Astrocyte (in vitro differentiated cells and primary cell): ENCODE measurements around the gene ASF1B. TPM values are rescaled to one million over a fixed set of nuclear protein-coding genes. Genes with fewer than 3 reads are reported as not detected.

Source experiments
- DNase-seq: peaks from one replicate; pipeline ENCODE4 v3.0.0-alpha.2; 2010; ENCODE audit warnings: low read depth
- FAIRE-seq: peaks from 2 replicates; lab custom pipeline; 2011; peaks lifted over from hg19 to GRCh38; lab: Jason Lieb, UNC
- H2AFZ ChIP-seq: 2 replicates; pipeline ENCODE4 v1.6.0; 2012; ENCODE audit warnings: low read depth, low read length, inconsistent platforms
- H3K27ac ChIP-seq: 2 replicates; pipeline ENCODE4 v1.5.1; 2011; ENCODE audit warnings: low read depth, low read length, inconsistent platforms
- H3K27me3 ChIP-seq: 2 replicates; pipeline ENCODE4 v1.6.0; 2011; ENCODE audit warnings: low read length, inconsistent platforms; ENCODE audit not compliant: insufficient read depth
- H3K36me3 ChIP-seq: 2 replicates; pipeline ENCODE4 v1.5.1; 2011; ENCODE audit warnings: low read length, inconsistent platforms; ENCODE audit not compliant: insufficient read depth
- H3K4me1 ChIP-seq: 2 replicates; pipeline ENCODE4 v1.5.1; 2011; ENCODE audit warnings: low read length, inconsistent platforms; ENCODE audit not compliant: insufficient read depth
- H3K4me2 ChIP-seq: 2 replicates; pipeline ENCODE4 v1.6.0; 2012; ENCODE audit warnings: low read length, inconsistent platforms
- H3K4me3 ChIP-seq: 2 replicates; pipeline ENCODE4 v1.5.1; 2011; ENCODE audit warnings: low read depth, mild to moderate bottlenecking, low read length, inconsistent platforms; ENCODE audit not compliant: insufficient read depth
- H3K79me2 ChIP-seq: 2 replicates; pipeline ENCODE4 v1.6.0; 2012; ENCODE audit warnings: mild to moderate bottlenecking, low read length, inconsistent platforms; ENCODE audit not compliant: insufficient read depth
- H3K9ac ChIP-seq: 2 replicates; pipeline ENCODE4 v1.6.0; 2012; ENCODE audit warnings: mild to moderate bottlenecking, low read length, inconsistent platforms
- H3K9me3 ChIP-seq: 2 replicates; pipeline ENCODE4 v1.5.1; 2012; ENCODE audit warnings: low read depth, mild to moderate bottlenecking, low read length, inconsistent platforms; ENCODE audit not compliant: insufficient read depth
- H4K20me1 ChIP-seq: 2 replicates; pipeline ENCODE4 v1.6.0; 2012; ENCODE audit warnings: low read length, inconsistent platforms; ENCODE audit not compliant: insufficient read depth
- H3K27ac Mint-ChIP-seq: one replicate; pipeline ENCODE4 v1.8.0; 2021; ENCODE audit warnings: mild to moderate bottlenecking, mixed read lengths; ENCODE audit not compliant: unreplicated experiment
- H3K27me3 Mint-ChIP-seq: one replicate; pipeline ENCODE4 v1.8.0; 2021; ENCODE audit warnings: low read depth, mixed read lengths; ENCODE audit not compliant: unreplicated experiment
- H3K36me3 Mint-ChIP-seq: one replicate; pipeline ENCODE4 v1.8.0; 2021; ENCODE audit warnings: low read depth, mixed read lengths; ENCODE audit not compliant: unreplicated experiment
- H3K4me1 Mint-ChIP-seq: one replicate; pipeline ENCODE4 v1.8.0; 2021; ENCODE audit warnings: low read depth, mixed read lengths; ENCODE audit not compliant: unreplicated experiment
- H3K4me3 Mint-ChIP-seq: one replicate; pipeline ENCODE4 v1.8.0; 2021; ENCODE audit warnings: mild to moderate bottlenecking, moderate library complexity, mixed read lengths; ENCODE audit not compliant: unreplicated experiment
- H3K9me3 Mint-ChIP-seq: one replicate; pipeline ENCODE4 v1.8.0; 2021; ENCODE audit warnings: mild to moderate bottlenecking, mixed read lengths; ENCODE audit not compliant: unreplicated experiment
- EZH2 ChIP-seq: IDR thresholded peaks from 2 replicates; pipeline ENCODE4 v1.6.1; 2012; ENCODE audit warnings: mild to moderate bottlenecking, low read length, inconsistent platforms; ENCODE audit not compliant: insufficient read depth
- total RNA-seq: library from RNA; stranded (reverse); gene quantifications from 2 replicates; pipeline ENCODE4 v1.2.1, GENCODE V29; 2021
- TF ChIP-seq, protein P1 (sequence below): IDR thresholded peaks from 2 replicates; pipeline ENCODE4 v1.5.1; 2011; ENCODE audit warnings: low read depth, mild to moderate bottlenecking, inconsistent platforms, low read length, moderate library complexity; ENCODE audit not compliant: insufficient read depth

ASF1B gene
- total RNA-seq, 1 donor from 2014 or later = 1.9 TPM

- Histone ChIP-seq H3K4me3 (no peak overlapping the region), H3K4me2 (no peak overlapping the region), H3K9me3 (no peaks in the 10 kb centered on the region), H3K9ac (no peak overlapping the region), H4K20me1 (no peaks in the 10 kb centered on the region), H2AFZ (no peak overlapping the region), H3K36me3 (peaks cover 10% of the 10 kb centered on the region), H3K27ac (no peak overlapping the region), H3K79me2 (no peaks in the 10 kb centered on the region), H3K27me3 (no peaks in the 10 kb centered on the region), H3K4me1 (no peaks in the 10 kb centered on the region)
- no peaks in the 10 kb centered on the region for H3K4me1 Mint-ChIP-seq
- no peak for FAIRE-seq
- no peak overlapping the region for H3K27ac Mint-ChIP-seq
- DNase-seq = no peak
- H3K36me3 Mint-ChIP-seq = peaks cover 18% of the 10 kb centered on the region
- no peaks in the 10 kb centered on the region for H3K9me3 Mint-ChIP-seq
- H3K27me3 Mint-ChIP-seq = no peaks in the 10 kb centered on the region
- no peak for TF ChIP-seq EZH2
- TF ChIP-seq, protein P1, sequence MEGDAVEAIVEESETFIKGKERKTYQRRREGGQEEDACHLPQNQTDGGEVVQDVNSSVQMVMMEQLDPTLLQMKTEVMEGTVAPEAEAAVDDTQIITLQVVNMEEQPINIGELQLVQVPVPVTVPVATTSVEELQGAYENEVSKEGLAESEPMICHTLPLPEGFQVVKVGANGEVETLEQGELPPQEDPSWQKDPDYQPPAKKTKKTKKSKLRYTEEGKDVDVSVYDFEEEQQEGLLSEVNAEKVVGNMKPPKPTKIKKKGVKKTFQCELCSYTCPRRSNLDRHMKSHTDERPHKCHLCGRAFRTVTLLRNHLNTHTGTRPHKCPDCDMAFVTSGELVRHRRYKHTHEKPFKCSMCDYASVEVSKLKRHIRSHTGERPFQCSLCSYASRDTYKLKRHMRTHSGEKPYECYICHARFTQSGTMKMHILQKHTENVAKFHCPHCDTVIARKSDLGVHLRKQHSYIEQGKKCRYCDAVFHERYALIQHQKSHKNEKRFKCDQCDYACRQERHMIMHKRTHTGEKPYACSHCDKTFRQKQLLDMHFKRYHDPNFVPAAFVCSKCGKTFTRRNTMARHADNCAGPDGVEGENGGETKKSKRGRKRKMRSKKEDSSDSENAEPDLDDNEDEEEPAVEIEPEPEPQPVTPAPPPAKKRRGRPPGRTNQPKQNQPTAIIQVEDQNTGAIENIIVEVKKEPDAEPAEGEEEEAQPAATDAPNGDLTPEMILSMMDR = no peak
- no peak overlapping the region for H3K4me3 Mint-ChIP-seq
Observed at GRCh38 chr19:14102102-14102696, 34.2 kb downstream of the ASF1B start.

DNA sequence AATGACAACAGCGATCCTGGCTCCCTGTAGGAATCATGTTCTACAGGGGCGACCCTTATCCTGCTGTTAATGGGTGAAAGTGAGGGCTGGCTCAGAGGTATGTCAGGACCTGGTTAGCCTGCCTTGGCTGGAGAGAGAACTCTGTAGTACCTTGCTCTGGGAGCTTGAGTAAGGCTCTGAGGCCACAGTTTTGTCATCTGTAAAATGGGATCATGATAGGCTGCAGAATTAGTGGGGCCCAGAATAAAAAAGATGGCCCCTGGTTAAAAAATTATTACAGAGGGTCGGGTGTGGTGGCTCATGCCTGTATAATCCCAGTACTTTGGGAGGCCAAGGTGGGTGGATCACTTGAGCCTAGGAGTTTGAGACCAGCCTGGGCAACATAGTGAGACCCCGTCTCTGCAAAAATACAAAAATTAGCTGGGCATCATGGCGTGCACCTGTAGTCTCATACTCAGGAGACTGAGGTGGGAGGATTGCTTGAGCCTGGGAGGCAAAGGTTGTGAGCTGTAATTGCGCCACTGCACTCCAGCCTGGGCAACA, 35.3 kb downstream of the ASF1B start:
- DNase-seq (no peak), FAIRE-seq (no peak)
- peaks cover 22% of the 10 kb centered on the region for H3K36me3 Mint-ChIP-seq

More for the DNA sequence above, 35.3 kb downstream of the ASF1B start:
- H3K4me1 Mint-ChIP-seq = no peaks in the 10 kb centered on the region
- H3K4me1 ChIP-seq = no peaks in the 10 kb centered on the region
- H3K4me2 ChIP-seq = no peak overlapping the region
- H3K79me2 ChIP-seq = no peaks in the 10 kb centered on the region
- no peak overlapping the region for H3K9ac ChIP-seq
- no peaks in the 10 kb centered on the region for H3K9me3 ChIP-seq
- no peaks in the 10 kb centered on the region for H4K20me1 ChIP-seq
- H3K27ac Mint-ChIP-seq = no peak overlapping the region
- H3K27me3 ChIP-seq = no peaks in the 10 kb centered on the region
- H3K4me3 ChIP-seq = no peak overlapping the region
- H3K36me3 ChIP-seq = peaks cover 13% of the 10 kb centered on the region
- no peak for TF ChIP-seq EZH2
- TF ChIP-seq, protein P1 = no peak
- no peak overlapping the region for H2AFZ ChIP-seq
- no peak overlapping the region for H3K4me3 Mint-ChIP-seq
- no peak overlapping the region for H3K27ac ChIP-seq
- no peaks in the 10 kb centered on the region for H3K9me3 Mint-ChIP-seq
- H3K27me3 Mint-ChIP-seq = no peaks in the 10 kb centered on the region
